Thyroid gland (tissue), 4 donors: ENCODE measurements around the gene RELCH. TPM values are rescaled to one million over a fixed set of nuclear protein-coding genes. Genes with fewer than 3 reads are reported as not detected.
A peak's percentile ranks its signal among the peaks of the same experiment; 100 is the strongest.

ENCODE experiments used
- DNase-seq, 2 donors: peaks; one replicate each; pipeline ENCODE4 v3.0.0-alpha.2; 2019
- H3K27ac ChIP-seq, 3 donors: fragments of 200-600 bp; sonication (generic); 1 replicate in 2 of 3; 2 replicates in 1 of 3; pipeline ENCODE4 v1.5.1; 2016 to 2019; ENCODE audit warnings: mild to moderate bottlenecking in 1 of 3, moderate library complexity in 1 of 3
- H3K27me3 ChIP-seq: fragments of 200-600 bp; sonication (generic); one replicate; pipeline ENCODE4 v1.5.1; 2019
- H3K36me3 ChIP-seq, 2 donors: fragments of 200-600 bp; sonication (generic); one replicate each; pipeline ENCODE4 v1.5.1; 2016 to 2019
- H3K4me1 ChIP-seq, 2 donors: fragments of 200-600 bp; sonication (generic); one replicate each; pipeline ENCODE4 v1.5.1; 2017 to 2019
- H3K4me3 ChIP-seq, 3 donors: fragments of 200-600 bp; sonication (generic); replicated peaks in 1 of 3; 1 replicate in 2 of 3; 2 replicates in 1 of 3; pipeline ENCODE4 v1.5.1; 2016; ENCODE audit warnings: mild to moderate bottlenecking in 1 of 3
- H3K9me3 ChIP-seq: fragments of 200-600 bp; sonication (generic); one replicate; pipeline ENCODE4 v1.5.1; 2017
- CTCF ChIP-seq, 6 experiments: fragments of 200-600 bp in 3 of 6; fragments of 450-650 bp in 3 of 6; sonication (generic) in 3 of 6; IDR thresholded peaks; one replicate each; pipeline ENCODE4 v1.5.1; 2016 to 2019; ENCODE audit warnings: antibody characterized with exemption in 6 of 6, mild to moderate bottlenecking in 2 of 6, inconsistent platforms in 1 of 6, moderate library complexity in 1 of 6
- POLR2A ChIP-seq, 2 donors: fragments of 450-650 bp; IDR thresholded peaks; one replicate each; pipeline ENCODE4 v1.6.1; 2017; ENCODE audit warnings: antibody characterized with exemption in 2 of 2, mild to moderate bottlenecking in 2 of 2, moderate library complexity in 1 of 2
- WGBS, 2 donors: methylation state at CpG; one replicate each; pipeline ENCODE4 v1.1.5; 2017; 5-methylcytosine and 5-hydroxymethylcytosine counted together
- intact Hi-C: fragments of 100-400 bp; cut with DNase I; formaldehyde crosslinking; loops from one replicate; pipeline ENCODE4 v1.15.1; 2023
- total RNA-seq, 4 donors: library from RNA; depleted of rRNA; stranded (reverse); fragments of >200 nt; gene quantifications; one replicate each; pipeline ENCODE4 v1.2.3, GENCODE V29; 2016

RELCH gene
- total RNA-seq, 4 donors from 2014 or later, result 48.2 to 101 (median 56.9) TPM

GRCh38 chr18:62326646-62327348, 139.7 kb downstream of the RELCH start:
- Histone ChIP-seq H3K4me3 (no peak overlapping the region), H3K27ac (no peak overlapping the region), H3K4me1 (peaks cover 8 to 14% of the 10 kb centered on the region in 2 donors), H3K9me3 (no peaks in the 10 kb centered on the region), H3K27me3 (no peaks in the 10 kb centered on the region), H3K36me3 (no peaks in the 10 kb centered on the region)
- no peak for DNase-seq
- TF ChIP-seq CTCF (IDR thresholded peaks at IDR 0.05) (no peak), POLR2A (IDR thresholded peaks at IDR 0.05) (no peak)
- intact Hi-C loops, result no loop called here
- 71 to 77% methylated on average over 11 to 12 of the region's 12 CpGs for WGBS, 2 donors

GRCh38 chr18:62327977-62328376, 140.9 kb downstream of the RELCH start:
- no peaks in the 10 kb centered on the region for H3K36me3 ChIP-seq
- intact Hi-C loops, result no loop called here
- no peak for TF ChIP-seq CTCF (IDR thresholded peaks at IDR 0.05)
- TF ChIP-seq POLR2A (IDR thresholded peaks at IDR 0.05), result no peak

GRCh38 chr18:62328586-62329525, 141.8 kb downstream of the RELCH start:
- H3K4me3 ChIP-seq, result no peak overlapping the region
- DNase-seq, result no peak
- TF ChIP-seq CTCF (IDR thresholded peaks at IDR 0.05), result no peak
- TF ChIP-seq POLR2A (IDR thresholded peaks at IDR 0.05), result no peak
- 77 to 81% methylated on average over 6 of the region's 6 CpGs for WGBS, 2 donors
- no peaks in the 10 kb centered on the region for H3K27me3 ChIP-seq
- H3K36me3 ChIP-seq, result no peaks in the 10 kb centered on the region
- peaks cover 8 to 14% of the 10 kb centered on the region in 2 donors for H3K4me1 ChIP-seq
- no peaks in the 10 kb centered on the region for H3K9me3 ChIP-seq
- peak overlapping the region in 1 of 3 donors; percentile 46 for H3K27ac ChIP-seq
- intact Hi-C loops, result no loop called here

More at GRCh38 chr18:62327977-62328376, 140.9 kb downstream of the RELCH start:
- Histone ChIP-seq H3K27ac (no peak overlapping the region), H3K9me3 (no peaks in the 10 kb centered on the region), H3K27me3 (no peaks in the 10 kb centered on the region), H3K4me3 (no peak overlapping the region), H3K4me1 (peaks cover 8 to 14% of the 10 kb centered on the region in 2 donors)
- no peak for DNase-seq
- WGBS, 2 donors, result 87 to 88% methylated on average over 7 of the region's 7 CpGs

GRCh38 chr18:62329691-62330454, 142.8 kb downstream of the RELCH start:
- Histone ChIP-seq H3K27me3 (no peaks in the 10 kb centered on the region), H3K9me3 (no peaks in the 10 kb centered on the region), H3K27ac (peak overlapping the region in 1 of 3 donors; percentile 46), H3K4me1 (peaks cover 8 to 12% of the 10 kb centered on the region in 2 donors), H3K4me3 (no peak overlapping the region), H3K36me3 (no peaks in the 10 kb centered on the region)
- peak; percentile 13 to 30 for DNase-seq
- WGBS, 2 donors, result 49 to 59% methylated on average over 15 of the region's 15 CpGs
- intact Hi-C loops, result no loop called here
- no peak for TF ChIP-seq CTCF (IDR thresholded peaks at IDR 0.05)
- no peak for TF ChIP-seq POLR2A (IDR thresholded peaks at IDR 0.05)
